ENCODE data around the gene FAM222B.
"Not testable (repeated sequence)": the region's sequence is repeated elsewhere in the genome, so short reads cannot be mapped to it uniquely, and the experiment has no call there.

The FAM222B gene

GRCh38 chr17:28846231-28846630 lies 3.6 kb upstream of the FAM222B start:
- Mint-ChIP-seq H3K27me3 (no peaks in the 10 kb centered on the region), H3K4me3 (no peak overlapping the region), H3K9me3 (no peaks in the 10 kb centered on the region), H3K36me3 (peaks cover 8% of the 10 kb centered on the region), H3K27ac (no peak overlapping the region), H3K4me1 (peaks cover 18% of the 10 kb centered on the region)
- CTCF ChIA-PET = no interaction called here
- no peak for DNase-seq

GRCh38 chr17:28843816-28844148 lies 1.2 kb upstream of the FAM222B start:
- Mint-ChIP-seq H3K27me3 (no peaks in the 10 kb centered on the region), H3K27ac (peak overlapping the region; percentile 28), H3K4me3 (peak overlapping the region; percentile 98), H3K9me3 (no peaks in the 10 kb centered on the region), H3K36me3 (peaks cover 18% of the 10 kb centered on the region), H3K4me1 (peaks cover 31% of the 10 kb centered on the region)
- DNase-seq = no peak
- CTCF ChIA-PET = interaction anchor here (0.9 to 2.5 kb wide), 6 partner anchors 66 to 116 kb away, joined by 3 to 9 read pairs (median 4); partner anchors contain the start of genes NEK8 and TLCD1

- Mint-ChIP-seq H3K9me3 (no peaks in the 10 kb centered on the region), H3K4me3 (peak overlapping the region; percentile 98), H3K36me3 (peaks cover 18% of the 10 kb centered on the region), H3K27ac (peak overlapping the region; percentile 90), H3K27me3 (no peaks in the 10 kb centered on the region), H3K4me1 (peaks cover 32% of the 10 kb centered on the region)
- DNase-seq = no peak
- CTCF ChIA-PET = interaction anchor here (0.8 to 2.4 kb wide), 10 partner anchors 10 to 115 kb away, joined by 3 to 12 read pairs (median 4); partner anchors contain the start of gene TLCD1
Measured at GRCh38 chr17:28841901-28842281, 699 bp downstream of the FAM222B start.

GRCh38 chr17:28839221-28839620 lies 3.4 kb downstream of the FAM222B start:
- Mint-ChIP-seq H3K36me3 (peaks cover 21% of the 10 kb centered on the region), H3K27ac (no peak overlapping the region), H3K4me3 (no peak overlapping the region), H3K27me3 (no peaks in the 10 kb centered on the region), H3K9me3 (no peaks in the 10 kb centered on the region), H3K4me1 (peaks cover 34% of the 10 kb centered on the region)
- DNase-seq = no peak
- CTCF ChIA-PET = interaction anchor here (0.6 to 1.1 kb wide), 3 partner anchors 12 to 75 kb away, joined by 3 read pairs; no protein-coding TSS in a partner anchor

GRCh38 chr17:28836541-28836940 lies 6.0 kb downstream of the FAM222B start:
- CTCF ChIA-PET, H3K27me3 Mint-ChIP-seq, H3K4me3 Mint-ChIP-seq, DNase-seq, H3K27ac Mint-ChIP-seq, H3K9me3 Mint-ChIP-seq: not testable (repeated sequence)
- Mint-ChIP-seq H3K4me1 (peaks cover 30% of the 10 kb centered on the region), H3K36me3 (peaks cover 23% of the 10 kb centered on the region)

- CTCF ChIA-PET = no interaction called here
- Mint-ChIP-seq H3K27me3 (no peaks in the 10 kb centered on the region), H3K9me3 (no peaks in the 10 kb centered on the region), H3K36me3 (peaks cover 21% of the 10 kb centered on the region), H3K27ac (no peak overlapping the region), H3K4me1 (peaks cover 15% of the 10 kb centered on the region), H3K4me3 (no peak overlapping the region)
- DNase-seq = no peak
Measured at GRCh38 chr17:28834420-28834819, 8.2 kb downstream of the FAM222B start.

- DNase-seq = no peak
- peaks cover 14% of the 10 kb centered on the region for H3K36me3 Mint-ChIP-seq
- H3K27ac Mint-ChIP-seq = no peak overlapping the region
- peaks cover 1% of the 10 kb centered on the region for H3K4me1 Mint-ChIP-seq
- no peak overlapping the region for H3K4me3 Mint-ChIP-seq
- H3K27me3 Mint-ChIP-seq = no peaks in the 10 kb centered on the region
- CTCF ChIA-PET = no interaction called here
- no peaks in the 10 kb centered on the region for H3K9me3 Mint-ChIP-seq
Measured at GRCh38 chr17:28828294-28829040, 14.1 kb downstream of the FAM222B start.

GRCh38 chr17:28827672-28828071 lies 14.9 kb downstream of the FAM222B start:
- no peaks in the 10 kb centered on the region for H3K9me3 Mint-ChIP-seq
- H3K4me3 Mint-ChIP-seq = no peak overlapping the region
- no peak overlapping the region for H3K27ac Mint-ChIP-seq
- H3K4me1 Mint-ChIP-seq = peaks cover 3% of the 10 kb centered on the region
- H3K36me3 Mint-ChIP-seq = peaks cover 14% of the 10 kb centered on the region
- DNase-seq = no peak
- H3K27me3 Mint-ChIP-seq = no peaks in the 10 kb centered on the region
- CTCF ChIA-PET = interaction anchor here (1.4 kb wide), 1 partner anchor 9 kb away, joined by 3 read pairs; no protein-coding TSS in a partner anchor

GRCh38 chr17:28819582-28819981 lies 23.0 kb downstream of the FAM222B start:
- H3K36me3 Mint-ChIP-seq = peaks cover 5% of the 10 kb centered on the region
- no peaks in the 10 kb centered on the region for H3K27me3 Mint-ChIP-seq
- no peak overlapping the region for H3K4me3 Mint-ChIP-seq
- DNase-seq = no peak
- CTCF ChIA-PET = interaction anchor here (0.7 to 1.2 kb wide), 4 partner anchors 8 to 57 kb away, joined by 3 to 4 read pairs (median 3); no protein-coding TSS in a partner anchor
- no peaks in the 10 kb centered on the region for H3K9me3 Mint-ChIP-seq
- H3K4me1 Mint-ChIP-seq = peaks cover 3% of the 10 kb centered on the region
- H3K27ac Mint-ChIP-seq = no peak overlapping the region

GRCh38 chr17:28818819-28819221 lies 23.8 kb downstream of the FAM222B start:
- Mint-ChIP-seq H3K9me3 (no peaks in the 10 kb centered on the region), H3K27me3 (no peaks in the 10 kb centered on the region), H3K4me1 (peaks cover 3% of the 10 kb centered on the region), H3K27ac (no peak overlapping the region), H3K36me3 (peaks cover 5% of the 10 kb centered on the region), H3K4me3 (no peak overlapping the region)
- CTCF ChIA-PET = interaction anchor here (0.6 to 1.1 kb wide), 3 partner anchors 9 to 249 kb away, joined by 3 to 4 read pairs (median 3); no protein-coding TSS in a partner anchor
- DNase-seq = no peak

- Mint-ChIP-seq H3K36me3 (peaks cover 5% of the 10 kb centered on the region), H3K4me1 (peaks cover 15% of the 10 kb centered on the region), H3K4me3 (no peak overlapping the region), H3K27ac (no peak overlapping the region), H3K27me3 (no peaks in the 10 kb centered on the region), H3K9me3 (no peaks in the 10 kb centered on the region)
- CTCF ChIA-PET = no interaction called here
- no peak for DNase-seq
Measured at GRCh38 chr17:28816540-28816939, 26.1 kb downstream of the FAM222B start.

- Mint-ChIP-seq H3K36me3 (peaks cover 5% of the 10 kb centered on the region), H3K9me3 (no peaks in the 10 kb centered on the region), H3K27me3 (no peaks in the 10 kb centered on the region), H3K4me3 (peak overlapping the region; percentile 86), H3K27ac (peak overlapping the region; percentile 91), H3K4me1 (peaks cover 31% of the 10 kb centered on the region)
- DNase-seq = no peak
- CTCF ChIA-PET = interaction anchor here (1.1 kb wide), 1 partner anchor 49 kb away, joined by 3 read pairs; no protein-coding TSS in a partner anchor
Measured at GRCh38 chr17:28812748-28813377, 29.7 kb downstream of the FAM222B start.

- Mint-ChIP-seq H3K4me1 (peaks cover 35% of the 10 kb centered on the region), H3K9me3 (no peaks in the 10 kb centered on the region), H3K27ac (peak overlapping the region; percentile 91), H3K36me3 (peaks cover 7% of the 10 kb centered on the region), H3K27me3 (no peaks in the 10 kb centered on the region), H3K4me3 (peak overlapping the region; percentile 86)
- CTCF ChIA-PET = interaction anchor here (1.1 to 1.9 kb wide), 2 partner anchors 49 to 91 kb away, joined by 3 to 5 read pairs; partner anchors contain the start of gene DHRS13
- peak; percentile 98 for DNase-seq
Measured at GRCh38 chr17:28812091-28812747, 30.4 kb downstream of the FAM222B start.

- Mint-ChIP-seq H3K27ac (peak overlapping the region; percentile 67), H3K36me3 (peaks cover 7% of the 10 kb centered on the region), H3K4me3 (peak overlapping the region; percentile 86), H3K4me1 (peaks cover 35% of the 10 kb centered on the region), H3K9me3 (no peaks in the 10 kb centered on the region), H3K27me3 (no peaks in the 10 kb centered on the region)
- no peak for DNase-seq
- CTCF ChIA-PET = interaction anchor here (0.7 to 1.9 kb wide), 4 partner anchors 31 to 139 kb away, joined by 3 to 6 read pairs (median 4); partner anchors contain the start of genes DHRS13 and FAM222B
Measured at GRCh38 chr17:28811651-28812090, 30.9 kb downstream of the FAM222B start.

Data from activated naive CD4-positive, alpha-beta T cell treated with anti-CD3 and anti-CD28 coated beads, Interleukin-2, amount 10 ng/mL, durations not matched to agents 7 days and 5 days (primary cell).